Measurements from ENCODE around the gene KANSL1. TPM values are rescaled to one million over a fixed set of nuclear protein-coding genes. Genes with fewer than 3 reads are reported as not detected.
A peak's percentile ranks its signal among the peaks of the same experiment; 100 is the strongest.

Gene KANSL1
- total and polyA plus RNA-seq, 9 of the 15 experiments (the other 6 are each of a cell fraction or from before 2014, with no cell fraction given), result 3.6 to 55.4 (median 31.8) TPM

- no peaks in the 10 kb centered on the region for H3K9me3 ChIP-seq (replicated peaks; ENCODE audit: control insufficient read depth, insufficient read depth, low read depth, low read length)
- FAIRE-seq (no peak), ATAC-seq (peak; percentile 18; the same call in 2 of the 3 replicates), DNase-seq (ENCODE audit: extremely low read depth in 1 of 4, low spot score in 3 of 4) (no peak)
- in situ Hi-C loops (cut with MboI) (loop anchor here (5.0 to 10.0 kb wide), 2 partner anchors 216 to 283 kb away; no protein-coding TSS in a partner anchor), intact Hi-C loops (cut with micrococcal nuclease) (loop anchor here (2.0 kb wide), 2 partner anchors 191 to 211 kb away; partner anchors contain the start of gene KANSL1)
- H3K79me2 ChIP-seq (ENCODE audit: control insufficient read depth, insufficient read depth, low read length), result no peaks in the 10 kb centered on the region
- H3K27me3 ChIP-seq (ENCODE audit: control insufficient read depth in 2 of 2, insufficient read depth in 2 of 2, low read length in 2 of 2), result no peaks in the 10 kb centered on the region
- 48% methylated on average over 13 of the region's 13 CpGs for WGBS (ENCODE audit: insufficient coverage, low coverage, missing lambda C conversion rate)
- no peaks in the 10 kb centered on the region for H4K20me1 ChIP-seq (replicated peaks; ENCODE audit: control insufficient read depth, insufficient read depth, low read length)
- no peaks in the 10 kb centered on the region for H3K36me3 ChIP-seq (ENCODE audit: control insufficient read depth, insufficient read depth, low read length)
- H2AFZ ChIP-seq (ENCODE audit: low read depth, low read length), result no peak overlapping the region
- CTCF ChIA-PET (ENCODE audit: low intra/inter-chr PET ratio), result interaction anchor here (0.7 to 1.6 kb wide), 4 partner anchors 43 to 285 kb away, joined by 3 to 14 read pairs (median 8); no protein-coding TSS in a partner anchor
- H3K9me1 ChIP-seq (ENCODE audit: control insufficient read depth, insufficient read depth, low read length), result no peaks in the 10 kb centered on the region
- no peak overlapping the region for H3K4me2 ChIP-seq (ENCODE audit: insufficient read depth, low read length)
- no peak overlapping the region for H3K27ac ChIP-seq (ENCODE audit: extremely low read depth, low read depth, low read length)
- POLR2A ChIA-PET, result interaction anchor here (0.6 to 1.4 kb wide), 2 partner anchors 33 to 162 kb away, joined by 3 to 4 read pairs; no protein-coding TSS in a partner anchor
- no TSS peak for BruUV-seq (replicated peaks)
- H3K4me3 ChIP-seq, result no peak overlapping the region
- TF ChIP-seq, protein P1, sequence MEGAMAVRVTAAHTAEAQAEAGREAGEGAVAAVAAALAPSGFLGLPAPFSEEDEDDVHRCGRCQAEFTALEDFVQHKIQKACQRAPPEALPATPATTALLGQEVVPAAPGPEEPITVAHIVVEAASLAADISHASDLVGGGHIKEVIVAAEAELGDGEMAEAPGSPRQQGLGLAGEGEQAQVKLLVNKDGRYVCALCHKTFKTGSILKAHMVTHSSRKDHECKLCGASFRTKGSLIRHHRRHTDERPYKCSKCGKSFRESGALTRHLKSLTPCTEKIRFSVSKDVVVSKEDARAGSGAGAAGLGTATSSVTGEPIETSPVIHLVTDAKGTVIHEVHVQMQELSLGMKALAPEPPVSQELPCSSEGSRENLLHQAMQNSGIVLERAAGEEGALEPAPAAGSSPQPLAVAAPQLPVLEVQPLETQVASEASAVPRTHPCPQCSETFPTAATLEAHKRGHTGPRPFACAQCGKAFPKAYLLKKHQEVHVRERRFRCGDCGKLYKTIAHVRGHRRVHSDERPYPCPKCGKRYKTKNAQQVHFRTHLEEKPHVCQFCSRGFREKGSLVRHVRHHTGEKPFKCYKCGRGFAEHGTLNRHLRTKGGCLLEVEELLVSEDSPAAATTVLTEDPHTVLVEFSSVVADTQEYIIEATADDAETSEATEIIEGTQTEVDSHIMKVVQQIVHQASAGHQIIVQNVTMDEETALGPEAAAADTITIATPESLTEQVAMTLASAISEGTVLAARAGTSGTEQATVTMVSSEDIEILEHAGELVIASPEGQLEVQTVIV (CRISPR knock-in tag; IDR thresholded peaks at IDR 0.05; ENCODE audit: borderline replicate concordance), result no peak
- TF ChIP-seq ZNF133 (CRISPR knock-in tag; IDR thresholded peaks at IDR 0.05), result no peak
- TF ChIP-seq ZNF124 (CRISPR knock-in tag; IDR thresholded peaks at IDR 0.05), result no peak
- no peak for TF ChIP-seq ZNF551 (CRISPR knock-in tag; IDR thresholded peaks at IDR 0.05)
- no peak for TF ChIP-seq STAT5B (CRISPR knock-in tag; IDR thresholded peaks at IDR 0.05)
- peak overlapping the region in 1 of 2 experiments; percentile 3; a peak in 1 of 4 replicates for H3K9ac ChIP-seq (ENCODE audit: insufficient read depth in 1 of 2, low read depth in 2 of 2, low read length in 2 of 2)
- H3K4me1 ChIP-seq (replicated peaks in 1 of 2; ENCODE audit: control insufficient read depth in 2 of 2, insufficient read depth in 2 of 2, low read length in 2 of 2), result peaks cover 0 to 13% of the 10 kb centered on the region in 2 experiments; a peak in 2 of 5 replicates
These were observed 191.6 kb downstream of the KANSL1 start for GRCh38 chr17:46001390-46002310.

All from K562 (cell line).